GM21576 (cell line): Measurements from ENCODE around the gene SUPT20H.

ENCODE experiments used
- ATAC-seq: cut with Tn5 transposase; IDR thresholded peaks from one replicate; pipeline ENCODE4 v1.9.1; 2021; ENCODE audit warnings: mild to moderate bottlenecking, moderate library complexity; ENCODE audit not compliant: unreplicated experiment

SUPT20H gene

GRCh38 chr13:37058910-37059847 lies at the start of gene SUPT20H:
TSS of gene SUPT20H (minus strand) at chr13:37059688. CDS start at chr13:37051490, 8,198 bp downstream.
- peak; percentile 96 for ATAC-seq

- ATAC-seq, result no peak
Observed at GRCh38 chr13:37109051-37109678, 49.7 kb upstream of the SUPT20H start.

GRCh38 chr13:37107868-37108267 lies 48.4 kb upstream of the SUPT20H start:
- no peak for ATAC-seq

- ATAC-seq, result no peak
Observed at GRCh38 chr13:37107456-37107855, 48.0 kb upstream of the SUPT20H start.

GRCh38 chr13:37106642-37107041 lies 47.2 kb upstream of the SUPT20H start:
- ATAC-seq, result no peak

- ATAC-seq, result no peak
Observed at GRCh38 chr13:37105251-37105714, 45.8 kb upstream of the SUPT20H start, which contains the start of gene CSNK1A1L. TSS of gene CSNK1A1L (minus strand) at chr13:37105664. CDS start at chr13:37105256, 408 bp downstream.

GRCh38 chr13:37102896-37103295 lies 43.4 kb upstream of the SUPT20H start:
- ATAC-seq, result no peak

GRCh38 chr13:37101201-37101600 lies 41.7 kb upstream of the SUPT20H start:
- ATAC-seq, result no peak

GRCh38 chr13:37100731-37101130 lies 41.2 kb upstream of the SUPT20H start:
- no peak for ATAC-seq

- no peak for ATAC-seq
Observed at GRCh38 chr13:37097076-37097475, 37.6 kb upstream of the SUPT20H start.

GRCh38 chr13:37094840-37095239 lies 35.4 kb upstream of the SUPT20H start:
- ATAC-seq, result no peak

GRCh38 chr13:37094099-37094498 lies 34.6 kb upstream of the SUPT20H start:
- no peak for ATAC-seq

GRCh38 chr13:37091835-37092234 lies 32.3 kb upstream of the SUPT20H start:
- no peak for ATAC-seq

- no peak for ATAC-seq
Observed at GRCh38 chr13:37090912-37091311, 31.4 kb upstream of the SUPT20H start.

GRCh38 chr13:37089495-37089894 lies 30.0 kb upstream of the SUPT20H start:
- ATAC-seq, result no peak

GRCh38 chr13:37087486-37087885 lies 28.0 kb upstream of the SUPT20H start:
- ATAC-seq, result no peak

GRCh38 chr13:37085606-37086005 lies 26.1 kb upstream of the SUPT20H start:
- no peak for ATAC-seq

- no peak for ATAC-seq
Observed at GRCh38 chr13:37076818-37077217, 17.3 kb upstream of the SUPT20H start.

- no peak for ATAC-seq
Observed at GRCh38 chr13:37075164-37075563, 15.7 kb upstream of the SUPT20H start.

GRCh38 chr13:37074703-37075102 lies 15.2 kb upstream of the SUPT20H start:
- ATAC-seq, result no peak

GRCh38 chr13:37072024-37072423 lies 12.5 kb upstream of the SUPT20H start:
- ATAC-seq, result no peak

GRCh38 chr13:37070956-37071355 lies 11.5 kb upstream of the SUPT20H start:
- ATAC-seq, result no peak
